AG04450 (cell line): ENCODE results near the gene PKP1. TPM values are rescaled to one million over a fixed set of nuclear protein-coding genes. Genes with fewer than 3 reads are reported as not detected.

Experiments
- CTCF ChIA-PET: fragments of 300-600, 350-600 bp; formaldehyde crosslinking; extraction: SDS; loops from one replicate; lab custom pipeline; 2022; ENCODE audit warnings: antibody characterized with exemption, inconsistent platforms; lab: Charles Lee
- POLR2A ChIA-PET: fragments of 350-600 bp; formaldehyde crosslinking; extraction: SDS; loops from one replicate; lab custom pipeline; 2021; ENCODE audit warnings: antibody characterized with exemption, inconsistent platforms; lab: Yijun Ruan, JAX
- DNase-seq: peaks from one replicate; pipeline ENCODE4 v3.0.0-alpha.2; 2011; ENCODE audit warnings: low read depth, low spot score
- H3K27ac ChIP-seq: one replicate; pipeline ENCODE4 v1.5.1; 2012; ENCODE audit warnings: low read depth, low read length, control low read depth
- H3K27me3 ChIP-seq: one replicate; pipeline ENCODE4 v1.6.0; 2012; ENCODE audit warnings: low read length; ENCODE audit not compliant: control insufficient read depth, insufficient read depth
- H3K4me3 ChIP-seq: 2 replicates; pipeline ENCODE4 v1.5.1; 2011; ENCODE audit warnings: mild to moderate bottlenecking, low read depth, low read length, control low read depth
- H3K9me3 ChIP-seq: 2 replicates; pipeline ENCODE4 v1.5.1; 2012; ENCODE audit warnings: low read length; ENCODE audit not compliant: control insufficient read depth, insufficient read depth
- polyA plus RNA-seq: library from polyadenylated mRNA; depleted of rRNA; stranded (reverse); fragments of >200 nt; gene quantifications from 2 replicates; pipeline ENCODE4 v1.2.3, GENCODE V29; 2011
- TF ChIP-seq, protein P1 (sequence below): IDR thresholded peaks from 2 replicates; pipeline ENCODE4 v1.5.1; 2011; ENCODE audit warnings: low read depth, low read length, control low read depth, inconsistent platforms

Gene PKP1
- polyA plus RNA-seq, 1 experiment = 0.04 TPM

DNA sequence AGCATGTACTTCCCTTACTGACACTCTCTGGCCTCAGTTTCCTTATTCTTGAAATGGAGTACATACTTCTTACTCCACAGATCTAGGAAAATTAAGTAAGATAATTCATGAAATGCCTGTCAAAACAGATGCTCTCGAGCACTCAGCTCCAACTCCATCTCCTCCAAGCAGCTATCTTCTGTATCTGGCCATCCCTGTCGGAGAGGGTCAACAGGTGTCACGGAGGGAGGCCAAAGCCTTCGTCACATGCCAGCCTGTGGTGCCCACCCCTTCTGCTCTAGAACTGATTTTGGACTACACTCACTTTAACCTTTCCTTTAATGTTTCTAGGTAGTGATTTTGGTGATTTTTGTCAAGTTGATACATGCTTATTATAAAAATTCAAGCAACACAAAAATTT, 18.8 kb upstream of the PKP1 start:
- Histone ChIP-seq H3K27ac (no peak overlapping the region), H3K4me3 (no peak overlapping the region), H3K27me3 (no peaks in the 10 kb centered on the region), H3K9me3 (no peaks in the 10 kb centered on the region; the same call in 1 of the 2 replicates)
- TF ChIP-seq, protein P1, sequence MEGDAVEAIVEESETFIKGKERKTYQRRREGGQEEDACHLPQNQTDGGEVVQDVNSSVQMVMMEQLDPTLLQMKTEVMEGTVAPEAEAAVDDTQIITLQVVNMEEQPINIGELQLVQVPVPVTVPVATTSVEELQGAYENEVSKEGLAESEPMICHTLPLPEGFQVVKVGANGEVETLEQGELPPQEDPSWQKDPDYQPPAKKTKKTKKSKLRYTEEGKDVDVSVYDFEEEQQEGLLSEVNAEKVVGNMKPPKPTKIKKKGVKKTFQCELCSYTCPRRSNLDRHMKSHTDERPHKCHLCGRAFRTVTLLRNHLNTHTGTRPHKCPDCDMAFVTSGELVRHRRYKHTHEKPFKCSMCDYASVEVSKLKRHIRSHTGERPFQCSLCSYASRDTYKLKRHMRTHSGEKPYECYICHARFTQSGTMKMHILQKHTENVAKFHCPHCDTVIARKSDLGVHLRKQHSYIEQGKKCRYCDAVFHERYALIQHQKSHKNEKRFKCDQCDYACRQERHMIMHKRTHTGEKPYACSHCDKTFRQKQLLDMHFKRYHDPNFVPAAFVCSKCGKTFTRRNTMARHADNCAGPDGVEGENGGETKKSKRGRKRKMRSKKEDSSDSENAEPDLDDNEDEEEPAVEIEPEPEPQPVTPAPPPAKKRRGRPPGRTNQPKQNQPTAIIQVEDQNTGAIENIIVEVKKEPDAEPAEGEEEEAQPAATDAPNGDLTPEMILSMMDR = no peak
- no peak for DNase-seq
- CTCF ChIA-PET = no interaction called here
- POLR2A ChIA-PET = no interaction called here

DNA sequence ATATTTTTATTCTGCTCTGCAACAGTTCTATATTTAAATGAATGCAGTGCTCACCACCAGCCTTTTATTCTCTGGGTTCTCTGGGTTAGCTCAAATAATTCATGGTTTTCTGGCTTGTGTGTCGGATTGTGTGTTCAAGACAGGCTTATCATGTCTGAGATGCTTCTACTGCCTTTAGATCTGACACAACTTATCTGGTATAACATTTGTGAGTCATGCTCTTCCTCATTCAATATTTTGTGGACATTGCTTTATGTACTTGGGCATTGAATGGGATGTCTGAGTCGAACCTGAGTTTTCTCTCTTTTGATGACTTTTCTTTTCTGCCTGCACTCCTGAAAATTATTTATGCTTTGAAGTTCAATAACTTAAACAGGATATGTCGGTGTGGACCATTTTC, 17.6 kb upstream of the PKP1 start:
- ChIA-PET POLR2A (no interaction called here), CTCF (interaction anchor here (0.6 to 2.3 kb wide), 3 partner anchors 12 to 83 kb away, joined by 3 to 6 read pairs (median 5); no protein-coding TSS in a partner anchor)
- no peak for DNase-seq

DNA sequence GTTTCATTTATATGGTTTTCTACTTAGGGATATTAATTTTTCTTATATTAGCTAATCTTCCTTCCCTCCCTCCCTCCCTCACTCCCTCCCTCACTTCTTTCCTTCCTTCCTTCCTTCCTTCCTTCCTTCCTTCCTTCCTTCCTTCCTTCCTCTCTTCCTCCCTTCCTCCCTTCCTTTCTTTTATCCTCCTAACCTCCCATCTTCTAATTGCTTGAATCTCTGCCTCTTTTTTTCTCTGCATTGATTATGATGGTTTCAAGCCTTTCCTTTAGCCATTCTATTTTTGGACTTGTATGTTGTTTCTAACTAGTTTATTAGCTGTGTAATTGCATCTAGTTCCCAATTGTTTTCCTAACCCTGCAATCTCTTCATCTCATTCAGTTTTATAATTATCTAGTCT, 17.0 kb upstream of the PKP1 start:
- Histone ChIP-seq H3K27ac (no peak overlapping the region), H3K27me3 (no peaks in the 10 kb centered on the region), H3K9me3 (no peaks in the 10 kb centered on the region), H3K4me3 (no peak overlapping the region)
- no peak for DNase-seq
- ChIA-PET CTCF (interaction anchor here (0.6 to 2.3 kb wide), 5 partner anchors 12 to 110 kb away, joined by 3 to 11 read pairs (median 5); no protein-coding TSS in a partner anchor), POLR2A (no interaction called here)
- TF ChIP-seq, protein P1 = no peak

More for the DNA sequence above, 17.6 kb upstream of the PKP1 start:
- H3K27me3 ChIP-seq = no peaks in the 10 kb centered on the region
- TF ChIP-seq, protein P1 = no peak
- H3K27ac ChIP-seq = no peak overlapping the region
- no peak overlapping the region for H3K4me3 ChIP-seq
- H3K9me3 ChIP-seq = no peaks in the 10 kb centered on the region

DNA sequence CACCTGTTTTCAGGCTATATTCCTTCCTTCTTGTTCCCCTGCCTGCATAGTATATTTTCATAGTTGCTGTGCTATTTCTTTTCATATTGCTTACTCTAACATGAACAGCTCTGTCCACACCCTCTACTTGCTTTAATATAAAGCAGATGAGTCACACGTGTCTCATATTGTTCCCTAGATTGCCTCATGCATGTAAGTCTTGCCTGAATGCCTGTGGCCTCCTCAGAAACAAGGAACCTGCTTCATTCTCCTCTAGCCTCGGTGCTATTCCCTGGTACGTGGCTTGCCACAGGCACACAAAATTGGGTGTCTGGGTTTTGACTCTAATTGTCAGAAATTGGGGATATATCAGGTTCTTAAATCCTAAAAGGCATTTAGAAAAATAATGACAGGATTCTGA, 16.5 kb upstream of the PKP1 start:
- no peak overlapping the region for H3K27ac ChIP-seq
- ChIA-PET POLR2A (no interaction called here), CTCF (interaction anchor here (0.6 to 2.3 kb wide), 4 partner anchors 13 to 110 kb away, joined by 3 to 11 read pairs (median 4); no protein-coding TSS in a partner anchor)

More for the DNA sequence above, 16.5 kb upstream of the PKP1 start:
- DNase-seq = peak; percentile 72
- TF ChIP-seq, protein P1 = no peak
- H3K4me3 ChIP-seq = no peak overlapping the region
- no peaks in the 10 kb centered on the region for H3K9me3 ChIP-seq
- no peaks in the 10 kb centered on the region for H3K27me3 ChIP-seq
